Endothelial cell of umbilical vein (primary cell): ENCODE results near the gene FAM120B.

Experiments used
- CTCF ChIP-seq, 2 donors: IDR thresholded peaks; 1 replicate in 1 of 2; 2 replicates in 1 of 2; pipeline ENCODE4 v1.5.1; 2011; ENCODE audit warnings: low read length in 2 of 2, mild to moderate bottlenecking in 2 of 2, moderate library complexity in 2 of 2, control low read depth in 1 of 2, inconsistent platforms in 1 of 2, low read depth in 1 of 2; ENCODE audit not compliant: insufficient read depth in 1 of 2; ENCODE audit errors: extremely low read depth in 1 of 2
- MYC ChIP-seq: IDR thresholded peaks from one replicate; pipeline ENCODE4 v1.6.1; 2011; ENCODE audit warnings: mild to moderate bottlenecking, low read depth, low read length
- POLR2A ChIP-seq: IDR thresholded peaks from 2 replicates; pipeline ENCODE4 v1.6.1; 2012; ENCODE audit warnings: low read depth, mild to moderate bottlenecking, control low read depth, low read length

GRCh38 chr6:170438402-170438753 lies 131.8 kb downstream of the FAM120B start:
- TF ChIP-seq CTCF (IDR thresholded peaks at IDR 0.05; ENCODE audit: extremely low read depth in 1 of 2, insufficient read depth in 1 of 2, low read depth in 1 of 2, low read length in 2 of 2) (no peak), MYC (no peak), POLR2A (no peak)
